Ovary (tissue), 3 donors: Measurements from ENCODE around the gene NTRK2.

Experiments used
- CTCF ChIP-seq, 3 donors: fragments of 450-650 bp in 2 of 3; fragments of 200-600 bp in 1 of 3; IDR thresholded peaks; one replicate each; pipeline versions ENCODE4 v1.5.1 to v1.8.0; 2016 to 2022; ENCODE audit warnings: antibody characterized with exemption in 3 of 3, mild to moderate bottlenecking in 1 of 3
- POLR2A ChIP-seq: fragments of 450-650 bp; IDR thresholded peaks from one replicate; pipeline ENCODE4 v1.6.1; 2017; ENCODE audit warnings: antibody characterized with exemption, mild to moderate bottlenecking, moderate library complexity
- donor health status: DM: no; HTN: no; CAD: no.

- TF ChIP-seq CTCF (IDR thresholded peaks at IDR 0.05): no peak
- TF ChIP-seq POLR2A: no peak
Measured at GRCh38 chr9:84875193-84875592, 205.7 kb downstream of the NTRK2 start.
